ENCODE measurements around the gene TLNRD1.
A peak's percentile ranks its signal among the peaks of the same experiment; 100 is the strongest.

The TLNRD1 gene

GRCh38 chr15:81033508-81033907 lies 32.8 kb downstream of the TLNRD1 start:
- TF ChIP-seq, protein P1, sequence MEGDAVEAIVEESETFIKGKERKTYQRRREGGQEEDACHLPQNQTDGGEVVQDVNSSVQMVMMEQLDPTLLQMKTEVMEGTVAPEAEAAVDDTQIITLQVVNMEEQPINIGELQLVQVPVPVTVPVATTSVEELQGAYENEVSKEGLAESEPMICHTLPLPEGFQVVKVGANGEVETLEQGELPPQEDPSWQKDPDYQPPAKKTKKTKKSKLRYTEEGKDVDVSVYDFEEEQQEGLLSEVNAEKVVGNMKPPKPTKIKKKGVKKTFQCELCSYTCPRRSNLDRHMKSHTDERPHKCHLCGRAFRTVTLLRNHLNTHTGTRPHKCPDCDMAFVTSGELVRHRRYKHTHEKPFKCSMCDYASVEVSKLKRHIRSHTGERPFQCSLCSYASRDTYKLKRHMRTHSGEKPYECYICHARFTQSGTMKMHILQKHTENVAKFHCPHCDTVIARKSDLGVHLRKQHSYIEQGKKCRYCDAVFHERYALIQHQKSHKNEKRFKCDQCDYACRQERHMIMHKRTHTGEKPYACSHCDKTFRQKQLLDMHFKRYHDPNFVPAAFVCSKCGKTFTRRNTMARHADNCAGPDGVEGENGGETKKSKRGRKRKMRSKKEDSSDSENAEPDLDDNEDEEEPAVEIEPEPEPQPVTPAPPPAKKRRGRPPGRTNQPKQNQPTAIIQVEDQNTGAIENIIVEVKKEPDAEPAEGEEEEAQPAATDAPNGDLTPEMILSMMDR (conservative IDR thresholded peaks at IDR 0.05; ENCODE audit: low read depth): no peak
- ChIA-PET CTCF (no interaction called here), POLR2A (ENCODE audit: low non-redundant PET) (no interaction called here)
- DNase-seq (ENCODE audit: low spot score): no peak
- no peak overlapping the region for H3K27ac ChIP-seq

DNA sequence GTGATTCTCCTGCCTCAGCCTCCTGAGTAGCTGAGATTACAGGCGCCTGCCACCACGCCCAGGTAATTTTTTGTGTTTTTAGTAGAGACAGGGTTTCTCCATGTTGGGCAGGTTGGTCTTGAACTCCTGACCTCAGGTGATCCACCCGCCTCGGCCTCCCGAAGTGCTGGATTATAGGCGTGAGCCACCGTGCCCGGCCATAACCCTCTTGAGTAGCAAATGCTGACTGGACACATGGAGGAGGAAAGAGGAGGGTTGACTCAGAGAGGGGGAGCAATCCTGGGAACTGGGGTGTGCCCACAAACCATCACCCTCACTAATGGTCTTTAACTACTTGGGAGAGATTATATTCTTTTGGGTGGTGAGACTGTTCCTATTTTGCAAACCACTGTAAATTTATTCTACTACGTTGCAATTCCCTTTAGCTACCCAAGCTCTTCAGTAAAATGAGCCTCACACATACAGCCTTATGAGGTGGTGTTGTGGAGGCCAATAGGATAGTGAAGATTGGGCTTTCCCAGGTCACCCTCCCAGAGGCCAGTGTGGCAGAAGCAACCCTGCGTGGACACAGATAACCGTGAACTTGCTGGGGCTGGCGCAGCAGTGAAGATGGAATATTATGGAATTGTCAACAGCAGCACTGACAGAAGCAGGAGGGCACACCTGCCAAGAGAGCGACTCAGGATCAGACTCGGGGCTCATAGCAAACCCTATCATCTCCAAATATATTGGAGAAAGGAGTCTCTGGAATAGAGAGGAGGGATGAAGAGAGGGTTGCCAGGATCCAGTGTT lies 37.4 kb downstream of the TLNRD1 start:
- H3K27ac ChIP-seq: no peak overlapping the region
- ChIA-PET POLR2A (ENCODE audit: low non-redundant PET) (no interaction called here), CTCF (no interaction called here)
- no peak for DNase-seq (ENCODE audit: low spot score)
- TF ChIP-seq, protein P1 (conservative IDR thresholded peaks at IDR 0.05; ENCODE audit: low read depth): no peak

DNA sequence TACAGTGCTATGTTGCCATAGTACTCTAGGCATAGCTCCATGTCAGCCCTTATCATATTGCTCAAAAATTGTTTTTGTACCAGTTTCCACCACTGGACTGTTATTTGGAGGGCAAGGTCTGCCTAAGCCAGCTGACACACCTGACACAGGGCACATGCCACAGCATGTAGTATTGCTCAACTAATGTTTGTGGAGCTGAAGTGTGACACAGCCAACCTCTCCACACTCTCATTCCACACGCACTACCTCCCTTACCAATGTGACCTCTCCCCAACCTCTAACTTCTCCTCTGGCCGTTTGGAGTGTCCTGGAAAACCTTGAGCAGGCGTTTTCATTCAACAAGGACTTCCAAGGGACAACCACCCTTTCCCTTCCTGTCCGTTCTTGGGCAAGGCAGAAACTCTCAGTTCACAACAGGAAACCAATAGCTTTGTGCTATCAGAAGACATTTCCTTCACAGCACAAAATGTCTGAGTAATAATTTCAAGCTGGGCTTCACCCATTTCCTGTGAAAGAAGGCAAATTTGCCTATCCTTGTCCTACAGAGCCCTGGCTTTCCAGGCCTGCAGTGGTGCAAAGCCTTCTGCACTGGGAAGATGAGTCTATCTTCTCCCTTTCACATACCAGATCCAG lies 38.4 kb downstream of the TLNRD1 start:
- POLR2A ChIA-PET (ENCODE audit: low non-redundant PET): no interaction called here
- CTCF ChIA-PET: no interaction called here
- TF ChIP-seq, protein P1 (conservative IDR thresholded peaks at IDR 0.05; ENCODE audit: low read depth): no peak
- H3K27ac ChIP-seq: peak overlapping the region; percentile 24; the same call in 1 of the 2 replicates
- peak; percentile 38 for DNase-seq (ENCODE audit: low spot score)

- POLR2A ChIA-PET (ENCODE audit: low non-redundant PET): no interaction called here
- DNase-seq (ENCODE audit: low spot score): no peak
- TF ChIP-seq, protein P1 (conservative IDR thresholded peaks at IDR 0.05; ENCODE audit: low read depth): no peak
- no peak overlapping the region for H3K27ac ChIP-seq
- CTCF ChIA-PET: no interaction called here
Observed at GRCh38 chr15:81040757-81041156, 40.0 kb downstream of the TLNRD1 start.

DNA sequence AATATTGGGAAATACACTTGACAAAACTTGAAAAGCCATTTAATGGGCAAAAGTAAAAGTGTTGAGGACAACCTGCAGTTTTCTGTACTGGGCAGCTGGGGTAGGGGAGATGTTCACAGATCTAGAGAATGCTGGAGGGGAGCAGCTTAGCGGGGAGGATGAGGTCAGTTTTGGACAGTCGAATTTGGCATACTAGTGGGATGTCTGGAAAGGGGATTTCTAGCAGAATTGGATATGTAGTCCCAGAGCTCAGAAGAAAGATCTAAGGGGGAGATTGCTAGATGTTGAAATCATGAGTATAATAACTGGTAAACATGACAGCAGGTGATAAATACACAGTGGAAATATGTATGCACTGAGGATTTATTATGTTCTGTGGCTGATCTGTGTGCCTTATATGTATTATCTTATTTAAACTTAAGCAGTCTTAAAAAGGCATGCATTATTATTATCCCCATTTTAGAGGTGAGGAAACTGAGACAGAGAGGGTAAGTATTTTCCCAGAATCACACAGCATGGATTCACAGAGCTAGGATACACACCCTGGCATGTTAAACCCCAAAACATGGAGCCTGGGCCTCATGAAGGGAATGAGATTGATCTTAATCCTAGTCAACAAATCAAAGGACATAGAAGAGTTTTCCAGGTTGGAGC lies 42.7 kb downstream of the TLNRD1 start:
- DNase-seq (ENCODE audit: low spot score): no peak
- no peak overlapping the region for H3K27ac ChIP-seq
- TF ChIP-seq, protein P1 (conservative IDR thresholded peaks at IDR 0.05; ENCODE audit: low read depth): no peak
- ChIA-PET POLR2A (ENCODE audit: low non-redundant PET) (no interaction called here), CTCF (no interaction called here)

GRCh38 chr15:81043935-81044575 lies 43.3 kb downstream of the TLNRD1 start:
- CTCF ChIA-PET: no interaction called here
- no peak overlapping the region for H3K27ac ChIP-seq
- POLR2A ChIA-PET (ENCODE audit: low non-redundant PET): no interaction called here
- no peak for DNase-seq (ENCODE audit: low spot score)
- TF ChIP-seq, protein P1 (conservative IDR thresholded peaks at IDR 0.05; ENCODE audit: low read depth): no peak

Measured in RWPE1 (cell line).